K562 (cell line): Measurements from ENCODE around the gene YIPF1. TPM values are rescaled to one million over a fixed set of nuclear protein-coding genes. Genes with fewer than 3 reads are reported as not detected.

ENCODE experiments used
- ATAC-seq: fragments of 200-7000 bp; cut with Tn5 transposase; 3 replicates; pipeline ENCODE4 v1.9.1; 2020; ENCODE audit warnings: moderate library complexity
- BruUV-seq: library from RNA; stranded (reverse); fragments of 400-500 nt; replicated peaks from 2 replicates; lab custom pipeline; 2021; lab: Mats Ljungman, UMichigan
- CTCF ChIA-PET: fragments of 300-600 bp; formaldehyde crosslinking; extraction: SDS; loops from one replicate; lab custom pipeline; 2021; ENCODE audit warnings: low intra/inter-chr PET ratio; lab: Yijun Ruan, JAX
- POLR2A ChIA-PET: fragments of 300-600, 350-650 bp; sonication (Branson Sonifier 250); formaldehyde crosslinking; extraction: SDS; loops from one replicate; lab custom pipeline; 2021; ENCODE audit warnings: antibody characterized with exemption, inconsistent platforms; lab: Yijun Ruan, JAX
- DNase-seq, 4 experiments: peaks; one replicate each; pipeline versions ENCODE4 v3.0.0 to v3.0.0-alpha.2; 2011 to 2018; ENCODE audit warnings: low spot score in 3 of 4, mixed read lengths in 3 of 4; ENCODE audit errors: extremely low read depth in 1 of 4
- FAIRE-seq: peaks from 2 replicates; lab custom pipeline; 2011; peaks lifted over from hg19 to GRCh38; lab: Jason Lieb, UNC
- H2AFZ ChIP-seq: 2 replicates; pipeline ENCODE4 v1.6.0; 2011; ENCODE audit warnings: low read depth, low read length, control low read depth, inconsistent platforms
- H3K27ac ChIP-seq: fragments of 200-600 bp; 3 replicates; pipeline ENCODE4 v1.8.0; 2011; ENCODE audit warnings: low read depth, mild to moderate bottlenecking, control low read depth, inconsistent platforms, low read length, moderate library complexity, mixed read lengths; ENCODE audit errors: extremely low read depth
- H3K27me3 ChIP-seq, 2 experiments: fragments of 300-600 bp in 1 of 2; 2 replicates in 1 of 2; 3 replicates in 1 of 2; pipeline versions ENCODE4 v1.6.0 to v1.8.0; 2011; ENCODE audit warnings: inconsistent platforms in 2 of 2, low read length in 2 of 2, mild to moderate bottlenecking in 1 of 2, mixed read lengths in 1 of 2, moderate library complexity in 1 of 2; ENCODE audit not compliant: control insufficient read depth in 2 of 2, insufficient read depth in 2 of 2
- H3K36me3 ChIP-seq: fragments of 300-600 bp; 3 replicates; pipeline ENCODE4 v1.8.0; 2011; ENCODE audit warnings: mild to moderate bottlenecking, low read length, inconsistent platforms; ENCODE audit not compliant: control insufficient read depth, insufficient read depth
- H3K4me1 ChIP-seq, 2 experiments: fragments of 200-600 bp in 1 of 2; replicated peaks in 1 of 2; 2 replicates in 1 of 2; 3 replicates in 1 of 2; pipeline versions ENCODE4 v1.5.1 to v1.8.0; 2011; ENCODE audit warnings: inconsistent platforms in 2 of 2, low read length in 2 of 2, mild to moderate bottlenecking in 1 of 2, mixed read lengths in 1 of 2, moderate library complexity in 1 of 2; ENCODE audit not compliant: control insufficient read depth in 2 of 2, insufficient read depth in 2 of 2
- H3K4me2 ChIP-seq: 2 replicates; pipeline ENCODE4 v1.6.1; 2011; ENCODE audit warnings: low read length, control low read depth, inconsistent platforms, mixed read lengths; ENCODE audit not compliant: insufficient read depth
- H3K4me3 ChIP-seq: fragments of 200-600 bp; sonication (generic), shearing (Covaris generic); 2 replicates; pipeline ENCODE4 v1.5.1; 2016; ENCODE audit warnings: control low read depth, inconsistent platforms
- H3K79me2 ChIP-seq: fragments of 200-600 bp; 3 replicates; pipeline ENCODE4 v1.8.0; 2011; ENCODE audit warnings: low read length, inconsistent platforms; ENCODE audit not compliant: control insufficient read depth, insufficient read depth
- H3K9ac ChIP-seq, 2 experiments: 2 replicates each; pipeline versions ENCODE4 v1.6.0 to v1.6.1; 2011; ENCODE audit warnings: low read depth in 2 of 2, low read length in 2 of 2, control low read depth in 1 of 2, inconsistent platforms in 1 of 2, mild to moderate bottlenecking in 1 of 2, mixed read lengths in 1 of 2; ENCODE audit not compliant: insufficient read depth in 1 of 2
- H3K9me1 ChIP-seq: one replicate; pipeline ENCODE4 v1.6.0; 2011; ENCODE audit warnings: inconsistent platforms, mild to moderate bottlenecking, low read length, moderate library complexity; ENCODE audit not compliant: control insufficient read depth, insufficient read depth
- H3K9me3 ChIP-seq: replicated peaks from 2 replicates; pipeline ENCODE4 v1.5.1; 2011; ENCODE audit warnings: low read depth, low read length, inconsistent platforms; ENCODE audit not compliant: control insufficient read depth, insufficient read depth
- H4K20me1 ChIP-seq: replicated peaks from 2 replicates; pipeline ENCODE4 v1.6.1; 2011; ENCODE audit warnings: low read length, inconsistent platforms, mixed read lengths; ENCODE audit not compliant: control insufficient read depth, insufficient read depth
- CEBPB ChIP-seq: fragments of 450-650 bp; IDR thresholded peaks from 2 replicates; pipeline ENCODE4 v1.6.1; 2016; ENCODE audit warnings: missing genetic modification characterization, missing compliant biosample characterization
- FOS ChIP-seq: IDR thresholded peaks from 3 replicates; pipeline ENCODE4 v1.6.1; 2011; ENCODE audit not compliant: insufficient read length; ENCODE audit errors: extremely low read depth
- PRDM10 ChIP-seq: fragments of 450-650 bp; IDR thresholded peaks from 2 replicates; pipeline ENCODE4 v1.6.1; 2018; ENCODE audit not compliant: partially characterized antibody
- SETDB1 ChIP-seq: IDR thresholded peaks from one replicate; pipeline ENCODE4 v1.6.1; 2012; ENCODE audit warnings: low read length, control low read depth, inconsistent platforms
- ZNF347 ChIP-seq: fragments of 450-650 bp; formaldehyde crosslinking; IDR thresholded peaks from 2 replicates; pipeline ENCODE4 v1.4.0; 2020; ENCODE audit warnings: low read depth, mild to moderate bottlenecking, moderate library complexity
- WGBS: fragments of 100-300 bp; shearing (Covaris generic); methylation state at CpG from one replicate; pipeline ENCODE4 v1.1.6; 2016; ENCODE audit warnings: low coverage, mixed read lengths; ENCODE audit not compliant: insufficient coverage; ENCODE audit errors: missing lambda C conversion rate; 5-methylcytosine and 5-hydroxymethylcytosine counted together
- in situ Hi-C: fragments of 300-500 bp; cut with MboI; formaldehyde crosslinking; loops from 4 replicates; pipeline ENCODE4 v1.15.0; 2018; ENCODE audit warnings: inconsistent platforms, mixed read lengths
- intact Hi-C: fragments of 100-400 bp; cut with micrococcal nuclease; formaldehyde crosslinking; loops from 2 replicates; pipeline ENCODE4 v1.14.2; 2022
- polyA plus RNA-seq, 8 experiments: library from polyadenylated mRNA; depleted of rRNA in 4 of 8; stranded (reverse) in 5 of 8; unstranded in 3 of 8; fragments of >200 nt; fragmentation: Nextera tagmentation in 2 of 8; fragmentation: Illumina TruSeq in 1 of 8; extraction: Ambion mirVana in 2 of 8; extraction: Trizol in 1 of 8; gene quantifications; 2 replicates each; pipeline versions ENCODE4 v1.2.1 to v1.2.3, GENCODE V29; 2011 to 2014; ENCODE audit warnings: inconsistent platforms in 1 of 8, missing spikeins in 1 of 8
- total RNA-seq, 7 experiments: library from RNA; depleted of rRNA in 6 of 7; stranded (reverse); fragments of >200 nt in 6 of 7; fragmentation: Illumina TruSeq in 2 of 7; extraction: Trizol in 2 of 7; gene quantifications; 2 replicates each; pipeline versions ENCODE4 v1.2.1 to v1.2.3, GENCODE V29; 2011 to 2021; ENCODE audit warnings: low replicate concordance in 1 of 7
- TF ChIP-seq, protein P1 (sequence below), 3 experiments: IDR thresholded peaks in 2 of 3; conservative IDR thresholded peaks in 1 of 3; 2 replicates each; pipeline ENCODE4 v1.5.1; 2011 to 2012; ENCODE audit warnings: low read length in 3 of 3, mild to moderate bottlenecking in 3 of 3, control low read depth in 2 of 3, improper control_type of control experiment in 1 of 3, inconsistent platforms in 1 of 3, low read depth in 1 of 3, mixed read lengths in 1 of 3, moderate library complexity in 1 of 3; ENCODE audit not compliant: insufficient read depth in 2 of 3

The YIPF1 gene
- total and polyA plus RNA-seq, 9 of the 15 experiments (the other 6 are each of a cell fraction or from before 2014, with no cell fraction given), result 11.5 to 37.5 (median 19.2) TPM

DNA sequence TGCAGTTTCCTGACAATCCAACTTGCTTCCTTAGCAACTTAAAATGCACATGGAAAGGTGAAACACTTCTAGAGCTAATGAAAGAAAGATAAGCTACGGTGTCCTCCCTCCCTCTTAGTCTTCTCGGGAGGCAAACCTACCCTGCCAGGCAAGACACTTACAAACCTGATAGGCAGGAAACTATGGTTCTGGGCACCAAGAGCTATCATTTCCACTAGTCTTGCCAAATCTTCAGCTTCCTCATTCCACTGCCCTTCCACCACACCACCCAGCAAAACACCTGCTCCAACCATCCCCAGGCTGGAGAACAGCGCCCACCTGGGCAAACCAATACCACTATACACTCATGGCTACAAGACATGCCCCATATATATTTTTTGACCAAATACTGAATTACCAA lies 66.7 kb downstream of the YIPF1 start:
- ATAC-seq (no peak), FAIRE-seq (no peak), DNase-seq (no peak)
- no peaks in the 10 kb centered on the region for H3K9me1 ChIP-seq
- WGBS, result 89% methylated on average over 3 of the region's 3 CpGs
- H3K27me3 ChIP-seq, result no peaks in the 10 kb centered on the region
- in situ Hi-C loops, result no loop called here
- H3K4me2 ChIP-seq, result no peak overlapping the region
- intact Hi-C loops, result no loop called here
- H2AFZ ChIP-seq, result no peak overlapping the region
- H3K79me2 ChIP-seq, result peaks cover 8% of the 10 kb centered on the region; the same call in 1 of the 3 replicates
- no peak overlapping the region for H3K4me3 ChIP-seq
- H3K4me1 ChIP-seq, result no peaks in the 10 kb centered on the region
- H3K9ac ChIP-seq, result no peak overlapping the region
- TF ChIP-seq ZNF347, result no peak
- no peak for TF ChIP-seq CEBPB (tag)
- TF ChIP-seq SETDB1, result no peak
- H4K20me1 ChIP-seq, result 0 out of 2 replicates have a peak, but pooled peaks cover 3% of the 10 kb centered on the region
- POLR2A ChIA-PET, result interaction anchor here (1.3 kb wide), 1 partner anchor 28 kb away, joined by 3 read pairs; no protein-coding TSS in a partner anchor
- no peak overlapping the region for H3K27ac ChIP-seq
- BruUV-seq, result no TSS peak
- H3K9me3 ChIP-seq, result no peaks in the 10 kb centered on the region
- CTCF ChIA-PET, result no interaction called here
- peaks cover 88% of the 10 kb centered on the region for H3K36me3 ChIP-seq

GRCh38 chr1:53821380-53821779 lies 68.2 kb downstream of the YIPF1 start:
- BruUV-seq, result no TSS peak
- POLR2A ChIA-PET, result interaction anchor here (0.7 to 2.5 kb wide), 3 partner anchors 11 to 1381 kb away, joined by 3 to 9 read pairs (median 3); no protein-coding TSS in a partner anchor
- TF ChIP-seq, protein P1, sequence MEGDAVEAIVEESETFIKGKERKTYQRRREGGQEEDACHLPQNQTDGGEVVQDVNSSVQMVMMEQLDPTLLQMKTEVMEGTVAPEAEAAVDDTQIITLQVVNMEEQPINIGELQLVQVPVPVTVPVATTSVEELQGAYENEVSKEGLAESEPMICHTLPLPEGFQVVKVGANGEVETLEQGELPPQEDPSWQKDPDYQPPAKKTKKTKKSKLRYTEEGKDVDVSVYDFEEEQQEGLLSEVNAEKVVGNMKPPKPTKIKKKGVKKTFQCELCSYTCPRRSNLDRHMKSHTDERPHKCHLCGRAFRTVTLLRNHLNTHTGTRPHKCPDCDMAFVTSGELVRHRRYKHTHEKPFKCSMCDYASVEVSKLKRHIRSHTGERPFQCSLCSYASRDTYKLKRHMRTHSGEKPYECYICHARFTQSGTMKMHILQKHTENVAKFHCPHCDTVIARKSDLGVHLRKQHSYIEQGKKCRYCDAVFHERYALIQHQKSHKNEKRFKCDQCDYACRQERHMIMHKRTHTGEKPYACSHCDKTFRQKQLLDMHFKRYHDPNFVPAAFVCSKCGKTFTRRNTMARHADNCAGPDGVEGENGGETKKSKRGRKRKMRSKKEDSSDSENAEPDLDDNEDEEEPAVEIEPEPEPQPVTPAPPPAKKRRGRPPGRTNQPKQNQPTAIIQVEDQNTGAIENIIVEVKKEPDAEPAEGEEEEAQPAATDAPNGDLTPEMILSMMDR (IDR thresholded peaks at IDR 0.05 in 2 of 3, conservative IDR thresholded peaks at IDR 0.05 in 1 of 3; ENCODE audit: insufficient read depth in 2 of 3, low read depth in 1 of 3, low read length in 3 of 3), result peak in 1 of 3 experiments; percentile 21; a peak in 2 of 6 replicates
- TF ChIP-seq PRDM10 (peak; percentile 30), FOS (no peak)
- TF ChIP-seq, all 486 proteins: peak for 2
- Histone ChIP-seq H3K79me2 (peaks cover 8% of the 10 kb centered on the region; the same call in 1 of the 3 replicates), H3K27me3 (no peaks in the 10 kb centered on the region), H3K9me1 (no peaks in the 10 kb centered on the region), H3K4me1 (no peaks in the 10 kb centered on the region), H3K27ac (no peak overlapping the region), H4K20me1 (0 out of 2 replicates have a peak, but pooled peaks cover 3% of the 10 kb centered on the region), H3K36me3 (peaks cover 87% of the 10 kb centered on the region), H3K9ac (no peak overlapping the region), H2AFZ (no peak overlapping the region), H3K4me2 (no peak overlapping the region), H3K9me3 (no peaks in the 10 kb centered on the region), H3K4me3 (no peak overlapping the region)
- no peak for DNase-seq
- in situ Hi-C loops, result no loop called here
- peak; percentile 77 for ATAC-seq
- FAIRE-seq, result no peak
- CTCF ChIA-PET, result no interaction called here
- intact Hi-C loops, result no loop called here
- 86% methylated on average over 5 of the region's 5 CpGs for WGBS
